ENCODE measurements around the gene DLG2.

DNA sequence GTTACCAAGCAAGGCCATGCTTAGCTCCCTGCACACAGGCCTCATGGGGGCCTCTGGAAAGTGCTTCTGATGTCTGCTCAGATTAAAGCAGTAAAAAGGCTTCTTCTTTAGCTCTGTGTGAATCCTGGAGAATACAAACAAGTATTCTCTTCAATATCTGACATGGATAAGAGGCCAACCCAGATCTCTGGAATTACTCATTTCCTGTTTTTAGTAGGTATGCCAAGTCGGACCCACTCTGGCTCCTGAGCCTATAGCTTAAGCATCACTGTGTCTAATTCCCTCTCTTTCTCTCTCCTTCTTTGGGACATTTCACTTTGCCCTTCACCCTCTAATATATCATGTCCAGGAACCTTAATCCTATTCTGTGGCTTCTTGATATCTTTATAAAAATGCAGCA lies 1811.4 kb downstream of the DLG2 start:
- TF ChIP-seq, protein P1, sequence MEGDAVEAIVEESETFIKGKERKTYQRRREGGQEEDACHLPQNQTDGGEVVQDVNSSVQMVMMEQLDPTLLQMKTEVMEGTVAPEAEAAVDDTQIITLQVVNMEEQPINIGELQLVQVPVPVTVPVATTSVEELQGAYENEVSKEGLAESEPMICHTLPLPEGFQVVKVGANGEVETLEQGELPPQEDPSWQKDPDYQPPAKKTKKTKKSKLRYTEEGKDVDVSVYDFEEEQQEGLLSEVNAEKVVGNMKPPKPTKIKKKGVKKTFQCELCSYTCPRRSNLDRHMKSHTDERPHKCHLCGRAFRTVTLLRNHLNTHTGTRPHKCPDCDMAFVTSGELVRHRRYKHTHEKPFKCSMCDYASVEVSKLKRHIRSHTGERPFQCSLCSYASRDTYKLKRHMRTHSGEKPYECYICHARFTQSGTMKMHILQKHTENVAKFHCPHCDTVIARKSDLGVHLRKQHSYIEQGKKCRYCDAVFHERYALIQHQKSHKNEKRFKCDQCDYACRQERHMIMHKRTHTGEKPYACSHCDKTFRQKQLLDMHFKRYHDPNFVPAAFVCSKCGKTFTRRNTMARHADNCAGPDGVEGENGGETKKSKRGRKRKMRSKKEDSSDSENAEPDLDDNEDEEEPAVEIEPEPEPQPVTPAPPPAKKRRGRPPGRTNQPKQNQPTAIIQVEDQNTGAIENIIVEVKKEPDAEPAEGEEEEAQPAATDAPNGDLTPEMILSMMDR (IDR thresholded peaks at IDR 0.05): no peak
- TF ChIP-seq POLR2A (IDR thresholded peaks at IDR 0.05): no peak

Measured in suprapubic skin (tissue), 3 donors.